Measurements from ENCODE around the gene ELAVL1. TPM values are rescaled to one million over a fixed set of nuclear protein-coding genes. Genes with fewer than 3 reads are reported as not detected.

Gene ELAVL1
- total and polyA plus RNA-seq, 9 of the 15 experiments (the other 6 are each of a cell fraction or from before 2014, with no cell fraction given): 4.3 to 172 (median 69.2) TPM

DNA sequence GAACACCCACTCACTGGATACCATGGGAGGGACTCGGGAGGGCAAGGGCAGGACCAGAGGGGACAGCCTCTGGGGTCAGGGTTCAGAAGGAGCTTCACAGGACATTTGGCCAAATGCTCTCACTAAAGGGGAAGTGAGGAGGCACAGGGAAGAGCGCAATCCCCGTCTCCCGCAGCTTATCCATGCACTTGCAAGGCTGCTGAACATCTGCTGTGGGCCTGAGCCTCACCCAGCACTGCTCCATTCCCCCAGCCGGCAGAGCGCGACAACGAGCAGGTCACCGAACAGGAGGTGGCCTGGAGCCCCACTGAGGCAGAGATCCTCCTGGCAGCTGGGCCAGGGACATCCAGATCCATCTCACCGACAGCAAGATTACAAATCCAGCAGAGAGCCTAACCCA is 23.3 kb downstream of the ELAVL1 start:
- in situ Hi-C loops (cut with MboI) (no loop called here), intact Hi-C loops (cut with micrococcal nuclease) (no loop called here)
- WGBS (ENCODE audit: insufficient coverage, low coverage, missing lambda C conversion rate): 86% methylated on average over 10 of the region's 10 CpGs
- Histone ChIP-seq H3K4me2 (ENCODE audit: insufficient read depth, low read length) (no peak overlapping the region), H4K20me1 (replicated peaks; ENCODE audit: control insufficient read depth, insufficient read depth, low read length) (peaks cover 30% of the 10 kb centered on the region; the same call in 1 of the 2 replicates), H3K27ac (ENCODE audit: extremely low read depth, low read depth, low read length) (peak overlapping the region; percentile 34; the same call in 2 of the 3 replicates), H3K36me3 (ENCODE audit: control insufficient read depth, insufficient read depth, low read length) (peaks cover 95% of the 10 kb centered on the region), H3K9me3 (replicated peaks; ENCODE audit: control insufficient read depth, insufficient read depth, low read depth, low read length) (no peaks in the 10 kb centered on the region; the same call in 1 of the 2 replicates), H3K9ac (ENCODE audit: insufficient read depth in 1 of 2, low read depth in 2 of 2, low read length in 2 of 2) (peak overlapping the region in 1 of 2 experiments; percentile 83; a peak in 2 of 4 replicates), H3K9me1 (ENCODE audit: control insufficient read depth, insufficient read depth, low read length) (peaks cover 7% of the 10 kb centered on the region), H2AFZ (ENCODE audit: low read depth, low read length) (no peak overlapping the region), H3K79me2 (ENCODE audit: control insufficient read depth, insufficient read depth, low read length) (peaks cover 60% of the 10 kb centered on the region), H3K27me3 (ENCODE audit: control insufficient read depth in 2 of 2, insufficient read depth in 2 of 2, low read length in 2 of 2) (no peaks in the 10 kb centered on the region), H3K4me3 (no peak overlapping the region), H3K4me1 (replicated peaks in 1 of 2; ENCODE audit: control insufficient read depth in 2 of 2, insufficient read depth in 2 of 2, low read length in 2 of 2) (peaks cover 12 to 46% of the 10 kb centered on the region in 2 experiments; a peak in 4 of 5 replicates)
- CTCF ChIA-PET (ENCODE audit: low intra/inter-chr PET ratio): interaction anchor here (0.5 kb wide), 1 partner anchor 282 kb away, joined by 3 read pairs; no protein-coding TSS in a partner anchor
- FAIRE-seq (no peak), ATAC-seq (no peak), DNase-seq (ENCODE audit: extremely low read depth in 1 of 4, low spot score in 3 of 4) (no peak)
- BruUV-seq (replicated peaks): no TSS peak
- TF ChIP-seq E2F5 (CRISPR knock-in tag; IDR thresholded peaks at IDR 0.05) (no peak), SPI1 (IDR thresholded peaks at IDR 0.05; ENCODE audit: borderline replicate concordance, low read depth, low read length) (peak; percentile 73), HNRNPK (IDR thresholded peaks at IDR 0.05; ENCODE audit: low read depth, low read length, poor library complexity, severe bottlenecking) (no peak), FOXJ2 (tag; IDR thresholded peaks at IDR 0.05) (no peak), ZNF197 (CRISPR knock-in tag; IDR thresholded peaks at IDR 0.05; ENCODE audit: low read depth) (no peak), RHOXF2B (CRISPR knock-in tag; conservative IDR thresholded peaks at IDR 0.05) (no peak), ELF1 (tag; IDR thresholded peaks at IDR 0.05) (no peak), ZBED1 (IDR thresholded peaks at IDR 0.05) (no peak)
- POLR2A ChIA-PET: interaction anchor here (0.6 to 0.8 kb wide), 2 partner anchors 16 to 38 kb away, joined by 3 to 5 read pairs; partner anchors contain the start of gene TIMM44
